ENCODE data around the gene TBCD.

Gene TBCD

DNA sequence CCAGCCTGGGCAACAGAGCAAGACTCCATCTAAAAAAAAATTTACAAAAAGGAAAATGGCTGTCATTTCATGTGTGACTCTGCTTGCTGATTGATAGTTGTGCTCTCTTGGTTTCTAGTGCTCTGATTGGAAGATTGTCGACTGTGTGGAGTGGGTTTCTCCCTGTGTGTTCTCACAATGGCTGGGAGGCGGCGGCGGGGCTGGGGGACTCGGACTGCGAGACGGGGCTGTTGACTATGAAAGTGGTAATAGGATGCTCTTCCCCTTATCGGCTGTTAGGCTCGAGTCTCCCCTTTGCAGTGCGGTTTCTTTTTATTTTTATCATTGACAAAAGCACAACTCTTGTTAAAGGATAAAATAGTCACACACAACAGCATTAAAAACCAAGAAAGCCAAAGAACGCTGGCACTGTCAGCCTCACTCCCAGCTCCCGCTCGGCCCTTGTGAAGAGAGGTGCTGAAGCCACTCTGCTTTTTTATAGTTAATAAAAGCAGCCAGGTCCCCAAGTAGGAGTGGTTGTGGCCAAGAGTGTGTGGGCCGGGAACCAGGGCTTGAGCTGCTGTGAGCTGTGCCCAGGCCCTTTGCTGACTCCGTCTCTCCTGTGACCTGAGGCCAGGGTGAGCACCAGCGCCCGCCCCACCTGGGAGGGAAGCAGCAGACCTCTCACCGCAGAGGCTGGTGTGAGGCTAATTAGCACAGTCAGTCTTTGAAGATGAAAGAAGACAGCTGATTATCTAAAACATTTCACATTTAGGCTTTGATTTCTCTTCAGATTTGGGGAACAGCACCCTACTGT lies 36.5 kb downstream of the TBCD start:
- H3K36me3 ChIP-seq (ENCODE audit: insufficient read depth, low read length): peaks cover 7% of the 10 kb centered on the region
- peaks cover 3% of the 10 kb centered on the region for H3K4me1 ChIP-seq (ENCODE audit: insufficient read depth, low read length)
- no peak overlapping the region for H3K27ac ChIP-seq (ENCODE audit: low read depth, low read length)
- no peak overlapping the region for H3K9ac ChIP-seq (ENCODE audit: low read length)
- no peaks in the 10 kb centered on the region for H3K9me3 ChIP-seq (ENCODE audit: low read length)
- H3K27me3 ChIP-seq (ENCODE audit: control insufficient read depth in 1 of 2, insufficient read depth in 2 of 2, low read length in 2 of 2): no peaks in the 10 kb centered on the region
- H3K4me3 ChIP-seq (ENCODE audit: low read depth in 1 of 2, low read length in 2 of 2): no peak overlapping the region

DNA sequence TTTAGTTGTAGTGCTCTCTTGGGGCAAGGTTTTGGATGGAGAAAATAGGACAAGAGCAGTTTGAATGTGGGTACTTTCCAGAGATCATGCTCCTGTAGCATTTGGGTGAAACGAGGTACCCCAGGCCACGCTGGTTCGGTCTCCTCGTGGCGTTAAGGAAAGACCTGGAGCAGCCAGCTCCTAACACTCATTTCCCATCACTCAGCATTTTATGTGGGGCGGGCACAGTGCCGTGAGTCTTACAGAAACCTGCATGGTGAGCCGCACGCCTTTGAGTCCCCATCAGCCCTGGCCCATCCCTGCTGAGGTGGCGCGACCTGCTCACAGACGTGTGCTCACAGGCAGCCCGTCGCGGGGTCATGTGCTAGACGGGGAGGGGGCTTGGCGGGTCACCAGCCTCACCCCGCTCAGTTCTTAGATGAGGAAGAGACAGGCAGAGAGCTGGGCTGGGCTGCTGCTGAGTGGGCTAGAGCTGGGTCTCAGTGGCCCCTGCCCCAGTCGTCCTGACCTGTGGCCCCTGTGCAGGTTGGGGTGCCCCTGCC lies 37.3 kb downstream of the TBCD start:
- no peaks in the 10 kb centered on the region for H3K9me3 ChIP-seq (ENCODE audit: low read length)
- H3K27me3 ChIP-seq (ENCODE audit: control insufficient read depth in 1 of 2, insufficient read depth in 2 of 2, low read length in 2 of 2): no peaks in the 10 kb centered on the region
- peaks cover 5% of the 10 kb centered on the region for H3K36me3 ChIP-seq (ENCODE audit: insufficient read depth, low read length)
- H3K27ac ChIP-seq (ENCODE audit: low read depth, low read length): no peak overlapping the region
- H3K4me1 ChIP-seq (ENCODE audit: insufficient read depth, low read length): peaks cover 10% of the 10 kb centered on the region
- H3K9ac ChIP-seq (ENCODE audit: low read length): no peak overlapping the region
- no peak overlapping the region for H3K4me3 ChIP-seq (ENCODE audit: low read depth in 1 of 2, low read length in 2 of 2)

DNA sequence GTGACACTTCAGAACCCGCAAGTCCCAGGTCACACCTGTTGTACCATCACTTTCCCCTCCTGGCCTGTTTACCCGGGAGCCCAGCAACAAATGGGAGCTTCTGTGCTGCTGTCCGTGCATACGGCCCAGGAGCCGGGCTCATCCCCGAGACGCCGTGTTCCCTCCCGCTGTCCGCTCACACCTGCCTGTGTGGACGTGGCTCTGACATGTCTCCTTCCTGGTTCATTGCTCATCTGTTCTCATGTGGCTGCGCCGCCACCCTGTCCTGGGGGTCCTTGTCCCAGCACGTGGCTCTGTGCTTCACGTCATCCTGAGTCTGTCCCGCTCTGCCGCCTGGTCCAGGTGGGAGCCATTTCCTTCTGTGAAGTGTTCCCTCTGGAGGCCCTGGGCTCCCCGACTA lies 37.9 kb downstream of the TBCD start:
- H3K4me3 ChIP-seq (ENCODE audit: low read depth in 1 of 2, low read length in 2 of 2): no peak overlapping the region
- no peaks in the 10 kb centered on the region for H3K36me3 ChIP-seq (ENCODE audit: insufficient read depth, low read length)
- H3K9ac ChIP-seq (ENCODE audit: low read length): no peak overlapping the region
- peaks cover 17% of the 10 kb centered on the region for H3K4me1 ChIP-seq (ENCODE audit: insufficient read depth, low read length)
- H3K9me3 ChIP-seq (ENCODE audit: low read length): no peaks in the 10 kb centered on the region
- H3K27me3 ChIP-seq (ENCODE audit: control insufficient read depth in 1 of 2, insufficient read depth in 2 of 2, low read length in 2 of 2): no peaks in the 10 kb centered on the region
- H3K27ac ChIP-seq (ENCODE audit: low read depth, low read length): no peak overlapping the region

DNA sequence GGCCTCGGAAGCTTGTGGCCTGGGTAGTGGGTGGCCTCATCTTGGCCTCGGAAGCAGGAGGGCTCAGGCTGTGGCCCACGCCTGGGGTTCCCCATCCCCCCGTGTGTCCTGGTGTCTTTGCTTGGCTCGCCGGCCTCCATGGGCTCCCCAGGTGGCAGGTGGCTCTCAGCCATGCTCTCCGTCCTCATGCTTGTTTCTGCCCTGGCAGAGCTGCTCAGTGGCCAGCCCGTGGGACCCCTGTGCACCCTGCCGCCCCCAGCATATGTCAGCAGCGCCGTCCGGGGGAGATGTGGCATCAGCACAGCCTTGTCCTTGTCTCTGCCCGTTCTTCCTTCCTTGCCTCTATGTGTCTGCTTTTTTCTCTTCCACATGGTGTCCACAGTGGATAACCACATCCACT lies 38.5 kb downstream of the TBCD start:
- no peaks in the 10 kb centered on the region for H3K36me3 ChIP-seq (ENCODE audit: insufficient read depth, low read length)
- no peak overlapping the region for H3K4me3 ChIP-seq (ENCODE audit: low read depth in 1 of 2, low read length in 2 of 2)
- no peak overlapping the region for H3K27ac ChIP-seq (ENCODE audit: low read depth, low read length)
- no peaks in the 10 kb centered on the region for H3K27me3 ChIP-seq (ENCODE audit: control insufficient read depth in 1 of 2, insufficient read depth in 2 of 2, low read length in 2 of 2)
- peaks cover 21% of the 10 kb centered on the region for H3K4me1 ChIP-seq (ENCODE audit: insufficient read depth, low read length)
- H3K9me3 ChIP-seq (ENCODE audit: low read length): no peaks in the 10 kb centered on the region
- H3K9ac ChIP-seq (ENCODE audit: low read length): no peak overlapping the region

DNA sequence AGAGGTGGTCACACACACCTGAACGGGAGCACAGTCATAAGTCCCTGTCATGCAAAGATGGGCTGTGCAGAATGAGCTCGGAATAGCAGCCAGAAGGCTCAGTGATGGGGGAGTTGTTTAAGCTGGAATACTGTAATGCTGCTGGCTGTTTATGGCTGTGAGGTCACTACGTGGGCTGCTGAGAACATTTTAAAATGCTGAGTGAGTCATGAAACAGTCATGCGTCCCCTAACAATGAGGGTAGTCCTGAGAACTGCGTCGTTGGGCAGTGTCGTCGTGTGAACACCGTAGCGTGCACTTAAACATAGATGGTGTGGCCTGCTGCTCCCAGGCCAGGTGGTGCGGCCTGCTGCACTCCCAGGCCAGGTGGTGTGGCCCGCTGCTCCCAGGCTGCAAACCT lies 39.7 kb downstream of the TBCD start:
- Histone ChIP-seq H3K9me3 (ENCODE audit: low read length) (no peaks in the 10 kb centered on the region), H3K9ac (ENCODE audit: low read length) (no peak overlapping the region), H3K36me3 (ENCODE audit: insufficient read depth, low read length) (no peaks in the 10 kb centered on the region), H3K4me3 (ENCODE audit: low read depth in 1 of 2, low read length in 2 of 2) (no peak overlapping the region), H3K27ac (ENCODE audit: low read depth, low read length) (no peak overlapping the region), H3K27me3 (ENCODE audit: control insufficient read depth in 1 of 2, insufficient read depth in 2 of 2, low read length in 2 of 2) (no peaks in the 10 kb centered on the region), H3K4me1 (ENCODE audit: insufficient read depth, low read length) (peaks cover 26% of the 10 kb centered on the region)

DNA sequence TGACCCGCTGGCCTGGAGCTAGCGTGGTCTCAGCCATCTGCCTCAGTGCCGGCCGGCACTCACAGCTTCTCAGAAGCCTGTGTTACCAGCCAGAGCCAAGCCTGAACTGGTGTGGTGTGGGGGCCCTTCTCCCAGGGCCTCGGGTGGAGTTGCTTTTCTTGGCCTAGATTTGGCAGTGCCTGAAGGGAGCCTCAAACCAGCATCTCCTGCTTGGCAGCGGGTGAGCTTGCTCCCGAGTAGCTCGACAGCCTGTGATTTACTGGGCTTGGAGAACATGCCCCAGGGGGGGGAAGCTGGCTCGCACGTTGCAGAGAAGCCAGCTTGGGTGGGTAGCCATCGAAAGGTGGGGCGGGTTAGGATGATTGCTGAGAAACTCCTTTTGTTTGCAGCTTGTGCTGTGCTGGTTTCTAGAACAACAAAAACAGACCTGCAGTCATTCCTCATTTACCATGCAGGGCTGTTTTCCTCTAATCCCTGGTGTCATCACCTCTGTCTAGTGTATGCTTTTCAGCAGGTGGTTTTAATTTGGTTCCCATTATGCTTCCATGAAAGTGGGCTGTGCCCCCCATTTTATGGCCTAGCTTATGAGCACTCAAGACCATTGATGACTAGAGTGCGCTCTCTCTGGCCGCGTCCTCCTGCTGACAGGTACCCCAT lies 42.2 kb downstream of the TBCD start:
- Histone ChIP-seq H3K36me3 (ENCODE audit: insufficient read depth, low read length) (no peaks in the 10 kb centered on the region), H3K4me1 (ENCODE audit: insufficient read depth, low read length) (peaks cover 26% of the 10 kb centered on the region), H3K9me3 (ENCODE audit: low read length) (no peaks in the 10 kb centered on the region), H3K9ac (ENCODE audit: low read length) (no peak overlapping the region), H3K4me3 (ENCODE audit: low read depth in 1 of 2, low read length in 2 of 2) (no peak overlapping the region), H3K27me3 (ENCODE audit: control insufficient read depth in 1 of 2, insufficient read depth in 2 of 2, low read length in 2 of 2) (no peaks in the 10 kb centered on the region), H3K27ac (ENCODE audit: low read depth, low read length) (peak overlapping the region; percentile 56)

DNA sequence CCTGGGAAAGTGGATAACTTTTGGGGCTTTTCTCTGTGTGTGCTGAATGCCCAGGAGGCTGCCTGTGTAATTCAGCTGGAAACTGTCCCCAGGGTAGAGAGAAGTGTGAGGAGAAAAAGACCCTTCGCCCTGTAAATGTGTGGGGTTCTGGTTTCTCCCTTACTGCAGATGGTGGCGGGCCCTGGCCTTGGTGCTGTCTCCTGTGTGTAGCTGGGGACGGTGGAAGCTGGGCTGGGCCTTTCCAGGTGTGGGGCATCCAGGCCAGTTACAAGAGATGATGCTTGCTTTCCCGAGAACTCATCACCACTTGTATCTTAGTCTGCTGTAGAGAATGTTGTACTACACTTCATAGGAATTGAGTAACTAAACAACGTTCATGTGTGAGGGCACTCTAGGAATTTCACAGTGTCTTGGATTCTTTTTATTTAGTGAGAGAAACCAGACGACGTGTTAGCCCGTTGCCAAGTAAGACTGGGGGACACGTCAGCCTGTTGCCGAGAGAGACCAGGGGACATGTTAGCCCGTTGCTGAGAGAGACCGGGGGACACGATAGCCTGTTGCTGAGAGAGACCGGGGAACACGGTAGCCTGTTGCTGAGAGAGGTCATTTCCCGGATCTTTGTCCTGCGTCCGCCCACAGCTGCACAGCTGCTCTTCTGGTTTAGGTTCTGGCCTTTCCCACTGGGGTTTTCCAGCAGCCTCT lies 43.1 kb downstream of the TBCD start:
- peak overlapping the region; percentile 56 for H3K27ac ChIP-seq (ENCODE audit: low read depth, low read length)

DNA sequence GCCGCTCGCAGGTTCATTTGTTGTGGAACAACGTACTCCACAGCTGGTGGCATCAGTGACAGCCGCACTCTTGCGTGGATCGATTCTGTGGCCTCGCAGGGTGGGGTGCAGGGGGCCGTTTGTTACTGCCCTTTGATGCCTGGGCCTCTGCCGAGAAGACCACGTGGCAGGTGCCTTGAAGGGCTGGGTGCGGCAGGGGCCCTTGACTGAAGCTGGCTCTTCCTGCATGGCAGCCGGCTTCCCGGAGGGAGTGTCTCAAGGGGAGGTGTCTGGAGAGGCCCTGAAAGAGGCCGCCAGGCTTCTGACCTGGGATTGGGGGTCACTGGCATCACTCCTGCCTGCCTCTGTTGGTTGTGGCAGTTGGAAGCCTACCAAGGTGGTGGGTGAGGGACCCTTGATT lies 43.8 kb downstream of the TBCD start:
- no peak overlapping the region for H3K4me3 ChIP-seq (ENCODE audit: low read depth in 1 of 2, low read length in 2 of 2)
- no peaks in the 10 kb centered on the region for H3K27me3 ChIP-seq (ENCODE audit: control insufficient read depth in 1 of 2, insufficient read depth in 2 of 2, low read length in 2 of 2)
- peak overlapping the region; percentile 30 for H3K27ac ChIP-seq (ENCODE audit: low read depth, low read length)
- H3K9ac ChIP-seq (ENCODE audit: low read length): no peak overlapping the region
- H3K9me3 ChIP-seq (ENCODE audit: low read length): no peaks in the 10 kb centered on the region
- H3K4me1 ChIP-seq (ENCODE audit: insufficient read depth, low read length): peaks cover 26% of the 10 kb centered on the region
- H3K36me3 ChIP-seq (ENCODE audit: insufficient read depth, low read length): peaks cover 5% of the 10 kb centered on the region

More for the DNA sequence above, 43.1 kb downstream of the TBCD start:
- no peak overlapping the region for H3K9ac ChIP-seq (ENCODE audit: low read length)
- peaks cover 5% of the 10 kb centered on the region for H3K36me3 ChIP-seq (ENCODE audit: insufficient read depth, low read length)
- peaks cover 26% of the 10 kb centered on the region for H3K4me1 ChIP-seq (ENCODE audit: insufficient read depth, low read length)
- H3K9me3 ChIP-seq (ENCODE audit: low read length): no peaks in the 10 kb centered on the region
- no peaks in the 10 kb centered on the region for H3K27me3 ChIP-seq (ENCODE audit: control insufficient read depth in 1 of 2, insufficient read depth in 2 of 2, low read length in 2 of 2)
- no peak overlapping the region for H3K4me3 ChIP-seq (ENCODE audit: low read depth in 1 of 2, low read length in 2 of 2)

DNA sequence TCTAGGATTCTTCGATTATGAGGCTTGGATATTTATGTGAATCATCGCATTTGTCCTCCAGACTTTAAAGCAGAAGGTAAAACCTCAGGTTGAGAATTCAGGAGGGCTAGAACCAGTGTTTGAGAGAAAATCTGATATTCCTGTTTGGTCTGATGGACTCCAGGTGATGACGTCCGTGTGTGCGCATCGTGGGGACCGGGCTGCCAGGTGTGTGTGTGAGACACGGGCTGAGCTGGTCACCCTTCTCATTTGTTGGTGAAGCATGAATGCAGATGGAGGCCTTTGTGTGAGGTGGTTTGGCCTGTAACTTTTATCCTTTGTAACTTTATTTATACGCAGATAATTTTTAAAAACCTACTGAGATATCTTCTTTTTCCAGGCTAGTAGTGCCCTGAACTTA lies 45.2 kb downstream of the TBCD start:
- Histone ChIP-seq H3K9me3 (ENCODE audit: low read length) (no peaks in the 10 kb centered on the region), H3K4me3 (ENCODE audit: low read depth in 1 of 2, low read length in 2 of 2) (no peak overlapping the region), H3K4me1 (ENCODE audit: insufficient read depth, low read length) (peaks cover 26% of the 10 kb centered on the region), H3K36me3 (ENCODE audit: insufficient read depth, low read length) (peaks cover 5% of the 10 kb centered on the region), H3K9ac (ENCODE audit: low read length) (no peak overlapping the region), H3K27me3 (ENCODE audit: control insufficient read depth in 1 of 2, insufficient read depth in 2 of 2, low read length in 2 of 2) (no peaks in the 10 kb centered on the region), H3K27ac (ENCODE audit: low read depth, low read length) (no peak overlapping the region)

DNA sequence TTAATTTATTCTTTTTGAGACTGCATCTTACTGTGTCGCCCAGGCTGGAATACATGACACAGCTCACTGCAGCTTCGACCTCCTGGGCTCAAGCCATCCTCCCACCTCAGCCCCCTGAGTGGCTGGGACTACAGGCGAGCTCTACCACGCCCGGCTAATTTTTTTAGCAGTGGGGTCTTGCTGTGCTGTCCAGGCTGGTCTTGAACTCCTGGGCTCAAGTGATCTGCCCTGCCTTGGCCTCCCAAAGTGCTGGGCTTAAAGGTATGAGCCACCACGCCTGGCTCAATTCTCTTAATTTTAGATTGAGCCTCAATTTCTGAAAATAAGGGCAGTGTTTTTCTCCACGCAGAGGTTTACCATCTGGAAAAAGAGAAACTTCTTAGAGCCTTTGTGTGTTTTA lies 46.9 kb downstream of the TBCD start:
- peaks cover 20% of the 10 kb centered on the region for H3K4me1 ChIP-seq (ENCODE audit: insufficient read depth, low read length)
- no peak overlapping the region for H3K9ac ChIP-seq (ENCODE audit: low read length)
- no peaks in the 10 kb centered on the region for H3K27me3 ChIP-seq (ENCODE audit: control insufficient read depth in 1 of 2, insufficient read depth in 2 of 2, low read length in 2 of 2)
- H3K36me3 ChIP-seq (ENCODE audit: insufficient read depth, low read length): peaks cover 5% of the 10 kb centered on the region
- H3K9me3 ChIP-seq (ENCODE audit: low read length): no peaks in the 10 kb centered on the region
- H3K27ac ChIP-seq (ENCODE audit: low read depth, low read length): no peak overlapping the region
- no peak overlapping the region for H3K4me3 ChIP-seq (ENCODE audit: low read depth in 1 of 2, low read length in 2 of 2)

DNA sequence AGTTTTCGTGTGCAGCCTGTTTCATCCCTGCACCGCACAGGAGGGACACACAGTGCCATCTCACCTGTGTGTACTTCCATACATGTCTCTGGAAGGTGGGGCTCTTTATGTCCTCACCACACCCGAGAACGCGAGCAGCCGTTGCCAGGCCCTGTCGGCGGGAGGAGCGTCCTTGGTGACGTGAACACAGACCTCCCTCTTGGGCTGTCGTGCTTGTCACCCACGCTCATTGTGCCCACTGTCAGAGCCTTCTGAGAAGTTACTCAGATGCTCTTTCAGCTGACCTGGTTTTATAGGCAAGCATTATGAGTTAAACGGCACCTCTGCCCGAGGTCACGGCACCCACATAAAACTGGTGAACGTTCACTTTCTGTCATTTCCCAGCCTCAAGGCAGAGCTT lies 47.7 kb downstream of the TBCD start:
- Histone ChIP-seq H3K9ac (ENCODE audit: low read length) (no peak overlapping the region), H3K27me3 (ENCODE audit: control insufficient read depth in 1 of 2, insufficient read depth in 2 of 2, low read length in 2 of 2) (no peaks in the 10 kb centered on the region), H3K27ac (ENCODE audit: low read depth, low read length) (no peak overlapping the region), H3K9me3 (ENCODE audit: low read length) (no peaks in the 10 kb centered on the region), H3K4me1 (ENCODE audit: insufficient read depth, low read length) (peaks cover 14% of the 10 kb centered on the region), H3K36me3 (ENCODE audit: insufficient read depth, low read length) (peaks cover 5% of the 10 kb centered on the region), H3K4me3 (ENCODE audit: low read depth in 1 of 2, low read length in 2 of 2) (no peak overlapping the region)
